Mucosa of rectum (tissue), 2 donors: ENCODE results near the gene SH3TC2.

Source experiments
- H3K27ac ChIP-seq, 2 donors: one replicate each; pipeline ENCODE4 v1.7.0; 2013; ENCODE audit warnings: inconsistent platforms in 2 of 2, low read depth in 2 of 2, low read length in 2 of 2
- H3K27me3 ChIP-seq, 2 donors: one replicate each; pipeline ENCODE4 v1.7.0; 2013; ENCODE audit warnings: low read length in 2 of 2; ENCODE audit not compliant: control insufficient read depth in 2 of 2, insufficient read depth in 2 of 2
- H3K36me3 ChIP-seq, 2 donors: one replicate each; pipeline ENCODE4 v1.7.0; 2013; ENCODE audit warnings: low read length in 2 of 2; ENCODE audit not compliant: control insufficient read depth in 2 of 2, insufficient read depth in 2 of 2
- H3K4me1 ChIP-seq, 2 donors: one replicate each; pipeline ENCODE4 v1.7.0; 2013; ENCODE audit warnings: low read length in 2 of 2, mild to moderate bottlenecking in 1 of 2; ENCODE audit not compliant: control insufficient read depth in 2 of 2, insufficient read depth in 2 of 2
- H3K4me3 ChIP-seq, 2 donors: one replicate each; pipeline ENCODE4 v1.7.0; 2013; ENCODE audit warnings: low read length in 2 of 2
- H3K9ac ChIP-seq, 2 donors: one replicate each; pipeline ENCODE4 v1.7.0; 2013; ENCODE audit warnings: low read length in 2 of 2, low read depth in 1 of 2, mild to moderate bottlenecking in 1 of 2
- H3K9me3 ChIP-seq, 2 donors: one replicate each; pipeline ENCODE4 v1.7.0; 2013; ENCODE audit warnings: low read length in 2 of 2; ENCODE audit not compliant: control insufficient read depth in 2 of 2
- donor health status: healthy.
- donor health status: Normal muscosa, but diverticular disease.

The SH3TC2 gene

DNA sequence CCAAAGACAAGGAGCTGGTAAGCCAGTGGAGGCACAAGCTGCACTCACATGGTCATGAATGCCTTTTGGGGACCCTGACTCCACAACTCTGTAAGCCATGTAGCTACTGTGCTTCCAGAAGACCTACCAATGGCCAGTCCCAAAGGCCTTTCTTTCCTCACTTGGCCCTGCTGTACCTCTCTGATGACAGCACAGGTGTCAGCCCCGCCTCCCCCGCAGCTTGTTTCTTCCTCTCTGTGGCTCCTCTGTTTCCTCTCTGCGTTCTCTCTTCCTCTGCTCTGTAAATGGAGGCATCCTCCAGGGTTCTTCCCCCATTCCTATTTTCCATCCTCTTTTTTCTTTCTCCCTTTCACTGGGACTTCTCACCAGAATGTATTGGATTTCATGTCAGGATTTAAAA is 26.7 kb downstream of the SH3TC2 start:
- no peak overlapping the region for H3K9ac ChIP-seq
- H3K4me1 ChIP-seq: no peaks in the 10 kb centered on the region
- H3K4me3 ChIP-seq: no peak overlapping the region
- no peak overlapping the region for H3K27ac ChIP-seq
- H3K36me3 ChIP-seq: no peaks in the 10 kb centered on the region
- no peaks in the 10 kb centered on the region for H3K9me3 ChIP-seq
- H3K27me3 ChIP-seq: no peaks in the 10 kb centered on the region

DNA sequence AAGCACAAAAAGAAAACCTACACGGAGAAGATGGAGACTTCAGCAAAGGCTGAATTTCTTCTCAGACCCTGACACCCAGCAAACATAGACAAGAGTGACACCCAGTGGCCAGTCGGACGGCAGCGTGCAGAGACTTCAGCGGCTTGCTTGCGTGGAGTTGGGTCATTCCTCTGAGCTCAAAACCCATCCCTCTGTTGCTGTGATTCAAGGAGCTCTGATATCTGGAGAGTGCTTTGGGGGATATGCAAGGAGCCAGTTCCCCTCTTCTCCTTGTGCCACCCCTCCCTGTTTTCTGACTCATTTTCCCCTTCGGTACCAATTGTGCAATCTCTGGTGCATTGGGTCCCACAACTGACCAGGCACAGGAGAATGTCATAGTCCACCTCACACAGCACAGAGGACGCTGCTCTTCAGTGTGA is 27.5 kb downstream of the SH3TC2 start:
- no peak overlapping the region for H3K4me3 ChIP-seq
- H3K4me1 ChIP-seq: no peaks in the 10 kb centered on the region
- H3K27ac ChIP-seq: no peak overlapping the region
- H3K9me3 ChIP-seq: no peaks in the 10 kb centered on the region
- no peaks in the 10 kb centered on the region for H3K36me3 ChIP-seq
- H3K27me3 ChIP-seq: no peaks in the 10 kb centered on the region
- no peak overlapping the region for H3K9ac ChIP-seq

DNA sequence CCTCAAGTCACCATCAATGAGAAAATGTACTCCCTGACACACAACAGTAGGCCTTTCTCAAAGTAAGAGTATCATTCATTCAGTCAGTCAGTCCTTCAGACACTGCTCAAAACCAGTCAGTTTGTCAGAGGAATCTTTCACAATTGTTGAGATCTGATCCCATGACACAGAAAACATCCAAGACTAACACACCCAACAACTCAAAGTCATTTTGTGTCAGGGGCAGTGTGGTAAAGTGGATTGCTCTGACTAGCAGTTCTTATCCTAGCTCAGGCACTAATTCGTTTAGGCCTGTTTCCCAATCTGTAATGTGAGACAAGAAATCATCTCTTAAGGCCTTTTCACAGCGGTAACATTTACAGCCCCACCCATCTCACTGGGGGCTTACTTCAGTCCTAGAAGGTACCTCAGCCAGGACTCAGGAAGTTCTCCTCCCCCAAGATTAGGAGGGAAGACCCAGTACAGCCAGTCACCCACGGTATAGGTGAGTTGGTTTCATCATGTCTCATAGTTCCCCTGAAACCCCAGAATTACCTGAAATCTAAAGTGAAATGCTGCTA is 31.9 kb downstream of the SH3TC2 start:
- Histone ChIP-seq H3K4me1 (no peaks in the 10 kb centered on the region), H3K36me3 (no peaks in the 10 kb centered on the region), H3K27me3 (no peaks in the 10 kb centered on the region), H3K27ac (no peak overlapping the region), H3K9me3 (no peaks in the 10 kb centered on the region), H3K4me3 (no peak overlapping the region), H3K9ac (no peak overlapping the region)

DNA sequence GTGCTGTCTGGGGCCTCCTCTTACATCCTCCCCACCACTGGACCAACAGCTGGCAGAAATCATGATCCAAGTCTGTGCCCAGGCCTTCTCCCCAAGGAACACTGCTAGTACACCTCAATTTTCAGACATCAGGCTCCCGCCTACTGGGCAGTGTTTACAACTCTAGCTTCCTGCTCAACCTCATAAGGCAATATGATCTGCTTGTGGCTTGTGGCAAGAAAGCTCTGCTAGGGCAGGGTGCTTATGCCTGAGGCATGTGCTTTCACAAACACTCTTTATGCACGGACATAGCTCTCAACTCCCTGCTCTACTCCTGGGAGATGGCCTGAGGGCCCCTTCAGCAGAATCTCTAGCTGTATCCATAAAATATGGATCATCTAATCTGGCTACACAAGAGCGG is 32.5 kb downstream of the SH3TC2 start:
- Histone ChIP-seq H3K27ac (no peak overlapping the region), H3K9ac (no peak overlapping the region), H3K9me3 (no peaks in the 10 kb centered on the region), H3K27me3 (no peaks in the 10 kb centered on the region), H3K4me3 (no peak overlapping the region), H3K4me1 (no peaks in the 10 kb centered on the region), H3K36me3 (no peaks in the 10 kb centered on the region)

DNA sequence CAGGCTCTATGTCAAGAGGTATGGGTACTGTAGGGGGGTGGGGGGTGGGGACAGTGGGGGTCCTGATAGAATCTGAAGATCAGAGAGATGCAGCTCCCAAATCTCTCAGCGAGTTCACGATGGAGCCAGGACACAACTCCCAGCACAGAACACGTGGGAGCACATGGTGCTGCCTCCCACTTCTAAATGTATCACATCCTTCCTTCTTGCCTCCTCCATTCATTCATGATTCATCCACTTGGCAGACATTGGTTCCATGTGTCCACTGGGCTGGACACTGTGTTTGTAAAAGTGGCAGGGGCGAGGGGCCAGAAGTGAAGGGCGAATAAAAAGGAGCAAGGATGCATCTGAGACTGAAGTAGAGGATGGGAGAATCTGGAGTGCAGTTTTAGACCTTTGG is 33.9 kb downstream of the SH3TC2 start:
- H3K9ac ChIP-seq: no peak overlapping the region
- no peaks in the 10 kb centered on the region for H3K27me3 ChIP-seq
- no peak overlapping the region for H3K27ac ChIP-seq
- H3K4me1 ChIP-seq: no peaks in the 10 kb centered on the region
- H3K4me3 ChIP-seq: no peak overlapping the region
- no peaks in the 10 kb centered on the region for H3K9me3 ChIP-seq
- no peaks in the 10 kb centered on the region for H3K36me3 ChIP-seq

DNA sequence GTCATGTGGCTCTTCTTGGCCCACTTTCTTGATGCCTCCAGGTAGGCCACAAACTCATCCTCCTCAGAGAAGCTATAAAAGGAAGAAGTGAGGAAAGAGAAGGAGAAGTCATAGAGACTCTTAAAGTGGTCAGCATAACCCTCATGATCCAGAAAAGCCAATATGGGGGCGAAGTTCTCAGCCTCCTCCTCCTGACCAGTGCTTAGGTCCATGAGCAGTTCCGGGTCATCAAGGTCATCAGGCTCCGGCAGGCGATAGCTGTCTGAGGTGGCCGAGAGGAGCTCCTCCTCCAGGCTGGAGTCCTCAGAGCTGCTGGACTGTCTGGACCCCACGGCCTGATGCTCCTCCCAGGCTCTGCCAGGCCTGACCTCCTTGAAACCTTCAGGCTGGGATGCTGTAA is 34.7 kb downstream of the SH3TC2 start:
- H3K27me3 ChIP-seq: no peaks in the 10 kb centered on the region
- H3K9me3 ChIP-seq: no peaks in the 10 kb centered on the region
- no peak overlapping the region for H3K4me3 ChIP-seq
- no peak overlapping the region for H3K9ac ChIP-seq
- no peak overlapping the region for H3K27ac ChIP-seq
- no peaks in the 10 kb centered on the region for H3K4me1 ChIP-seq
- no peaks in the 10 kb centered on the region for H3K36me3 ChIP-seq

DNA sequence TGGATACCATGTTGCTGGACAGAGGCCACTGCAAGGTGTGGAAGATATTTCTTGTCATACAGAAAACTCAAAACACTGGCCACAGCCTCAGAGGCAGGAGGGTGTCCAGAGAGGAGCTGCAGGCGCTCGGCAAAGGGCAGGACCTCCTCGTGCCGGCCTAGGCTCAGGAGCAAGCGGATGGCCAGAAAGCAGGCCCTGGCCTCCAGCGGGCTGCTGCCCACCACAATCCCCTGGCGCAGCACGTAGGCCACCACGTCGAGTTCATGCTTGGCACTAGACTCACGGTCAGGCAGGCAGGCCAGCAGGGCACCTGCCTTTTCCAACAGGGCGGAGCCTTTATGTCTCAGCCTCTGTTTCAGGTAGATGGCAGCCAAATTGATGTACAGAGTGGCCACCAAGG is 35.2 kb downstream of the SH3TC2 start:
- H3K27me3 ChIP-seq: no peaks in the 10 kb centered on the region
- H3K27ac ChIP-seq: no peak overlapping the region
- H3K36me3 ChIP-seq: no peaks in the 10 kb centered on the region
- H3K4me3 ChIP-seq: no peak overlapping the region
- H3K4me1 ChIP-seq: no peaks in the 10 kb centered on the region
- H3K9me3 ChIP-seq: no peaks in the 10 kb centered on the region
- H3K9ac ChIP-seq: no peak overlapping the region

DNA sequence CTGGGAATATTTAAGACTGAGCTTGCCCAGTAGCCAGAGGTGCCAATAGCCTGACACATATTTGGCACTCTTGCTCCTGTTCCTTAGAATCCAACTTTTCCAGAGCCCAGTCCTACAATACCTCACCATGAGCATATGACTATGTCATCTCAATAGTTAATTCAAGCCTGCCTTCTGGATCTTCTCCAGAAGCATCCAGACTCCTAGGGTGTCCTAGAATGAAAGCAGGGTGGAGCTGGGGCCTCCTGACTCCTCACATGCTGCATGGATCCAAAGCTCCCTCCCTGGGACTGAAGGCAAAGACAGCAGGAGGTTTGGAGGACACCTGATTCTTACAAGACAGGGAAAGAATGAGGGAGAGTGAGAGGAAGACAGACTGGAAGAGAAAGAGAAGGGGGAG is 37.9 kb downstream of the SH3TC2 start:
- H3K9me3 ChIP-seq: no peaks in the 10 kb centered on the region
- no peak overlapping the region for H3K9ac ChIP-seq
- no peaks in the 10 kb centered on the region for H3K36me3 ChIP-seq
- H3K27me3 ChIP-seq: no peaks in the 10 kb centered on the region
- H3K4me3 ChIP-seq: no peak overlapping the region
- no peaks in the 10 kb centered on the region for H3K4me1 ChIP-seq
- H3K27ac ChIP-seq: no peak overlapping the region

DNA sequence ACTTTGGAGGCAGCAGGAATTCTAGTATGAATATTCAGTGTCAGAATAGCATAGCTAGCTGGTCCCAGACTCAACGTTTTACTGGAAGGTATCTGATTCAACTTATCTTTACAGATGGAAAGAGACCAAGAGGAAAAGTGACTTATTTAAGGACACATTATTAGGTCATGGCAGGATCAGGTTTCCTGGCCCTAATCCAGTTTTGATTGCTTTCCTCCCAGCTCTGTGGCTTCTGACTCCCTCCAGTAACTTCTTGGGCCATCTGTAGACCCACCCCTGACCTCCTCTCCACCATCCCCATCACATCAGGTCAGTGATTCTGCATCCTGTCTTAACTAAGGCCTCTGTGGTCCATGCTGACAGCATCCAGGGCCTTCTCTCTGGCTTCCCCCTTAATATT is 38.4 kb downstream of the SH3TC2 start:
- Histone ChIP-seq H3K9ac (no peak overlapping the region), H3K4me1 (no peaks in the 10 kb centered on the region), H3K9me3 (no peaks in the 10 kb centered on the region), H3K27me3 (no peaks in the 10 kb centered on the region), H3K27ac (no peak overlapping the region), H3K4me3 (no peak overlapping the region), H3K36me3 (no peaks in the 10 kb centered on the region)

DNA sequence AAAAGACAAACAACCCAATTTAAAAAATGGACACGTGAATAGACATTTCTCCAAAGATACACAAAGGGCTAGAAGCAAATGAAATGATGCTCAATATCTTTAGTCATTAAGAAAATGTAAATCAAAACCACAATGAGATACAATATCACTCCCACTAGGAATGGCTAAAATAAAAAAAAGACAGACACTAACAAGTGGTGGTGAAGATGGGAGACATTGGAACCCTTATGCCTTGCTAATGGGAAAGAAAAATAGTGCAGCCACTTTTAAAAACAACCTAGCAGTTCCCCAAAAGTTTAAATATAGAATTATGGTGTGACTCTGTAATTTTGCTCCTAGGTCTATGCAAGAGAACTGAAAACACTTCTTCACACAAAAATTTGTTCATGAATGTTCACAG is 40.7 kb downstream of the SH3TC2 start:
- Histone ChIP-seq H3K9ac (no peak overlapping the region), H3K4me1 (no peaks in the 10 kb centered on the region), H3K27ac (no peak overlapping the region), H3K27me3 (no peaks in the 10 kb centered on the region), H3K4me3 (no peak overlapping the region), H3K9me3 (no peaks in the 10 kb centered on the region), H3K36me3 (no peaks in the 10 kb centered on the region)

DNA sequence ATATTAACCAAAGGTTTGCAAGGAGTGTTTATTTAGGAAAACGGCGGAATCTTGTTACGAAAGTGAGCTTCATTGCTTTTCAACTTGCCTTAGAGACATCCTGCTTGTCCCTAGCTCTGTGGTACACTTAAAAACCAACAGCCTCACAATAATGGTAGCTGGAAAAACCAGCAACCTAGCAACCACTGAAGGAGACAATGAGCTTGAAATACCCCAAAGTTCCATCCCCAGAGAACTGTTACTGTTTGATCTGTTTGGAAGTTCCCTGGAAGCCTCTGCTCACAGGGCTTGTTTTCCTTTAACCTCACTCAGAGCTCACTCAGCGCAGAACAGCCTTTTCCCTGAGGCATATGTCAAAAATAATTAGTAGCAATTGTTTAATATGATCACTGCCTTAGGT is 43.2 kb downstream of the SH3TC2 start:
- Histone ChIP-seq H3K36me3 (no peaks in the 10 kb centered on the region), H3K9ac (no peak overlapping the region), H3K4me3 (no peak overlapping the region), H3K27me3 (no peaks in the 10 kb centered on the region), H3K9me3 (no peaks in the 10 kb centered on the region), H3K4me1 (no peaks in the 10 kb centered on the region), H3K27ac (no peak overlapping the region)
